ENCODE results near the gene CSTF2T.

Gene CSTF2T

DNA sequence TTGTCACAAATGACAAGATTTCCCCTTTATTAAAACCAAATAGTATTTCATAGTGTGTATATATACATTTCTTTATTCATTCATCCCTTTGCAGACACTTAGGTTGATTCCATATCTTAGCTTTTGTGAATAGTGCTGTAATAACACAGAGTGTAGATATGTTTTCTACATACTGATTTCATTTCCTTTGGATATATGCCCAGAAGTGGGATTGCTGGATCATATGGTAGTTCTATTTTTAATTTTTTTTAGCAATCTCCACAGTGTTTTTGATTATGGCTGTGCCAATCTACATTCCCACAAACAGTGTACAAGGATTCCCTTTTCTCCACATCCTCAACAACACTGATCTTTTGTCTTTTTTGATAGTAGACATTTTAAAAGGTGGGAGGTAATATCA, 46.4 kb downstream of the CSTF2T start:
- H3K9ac ChIP-seq (ENCODE audit: low read length): no peak overlapping the region
- no peaks in the 10 kb centered on the region for H3K4me1 ChIP-seq (ENCODE audit: insufficient read depth, low read length, severe bottlenecking)
- no peak for TF ChIP-seq EZH2 (IDR thresholded peaks at IDR 0.05; ENCODE audit: borderline replicate concordance, low read length)

DNA sequence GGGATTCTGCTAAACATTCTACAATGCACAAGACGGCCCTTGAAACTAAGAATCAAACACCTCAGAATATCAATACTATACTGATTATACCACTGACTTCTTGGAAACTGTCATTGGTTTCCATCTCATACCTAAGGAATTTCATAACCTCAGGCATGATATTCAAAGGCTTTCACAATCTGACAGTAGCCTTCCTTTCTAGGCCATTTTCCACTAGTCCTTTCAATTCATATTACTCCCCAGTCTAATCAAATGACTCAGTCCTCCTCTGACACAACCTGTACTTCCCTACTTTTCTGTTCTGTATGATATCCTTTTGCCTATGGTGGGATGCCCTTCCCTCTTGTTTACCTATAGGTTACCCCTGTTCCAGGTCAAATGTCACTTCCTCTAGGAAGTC, 48.3 kb downstream of the CSTF2T start:
- no peak overlapping the region for H3K4me2 ChIP-seq (ENCODE audit: low read length)
- no peaks in the 10 kb centered on the region for H3K4me1 ChIP-seq (ENCODE audit: insufficient read depth, low read length, severe bottlenecking)
- H3F3A ChIP-seq (ENCODE audit: insufficient read depth, low read length): no peaks in the 10 kb centered on the region
- H4K20me1 ChIP-seq (ENCODE audit: insufficient read depth, low read length): no peaks in the 10 kb centered on the region
- no peaks in the 10 kb centered on the region for H3K9me3 ChIP-seq (ENCODE audit: low read length)
- TF ChIP-seq, protein P1, sequence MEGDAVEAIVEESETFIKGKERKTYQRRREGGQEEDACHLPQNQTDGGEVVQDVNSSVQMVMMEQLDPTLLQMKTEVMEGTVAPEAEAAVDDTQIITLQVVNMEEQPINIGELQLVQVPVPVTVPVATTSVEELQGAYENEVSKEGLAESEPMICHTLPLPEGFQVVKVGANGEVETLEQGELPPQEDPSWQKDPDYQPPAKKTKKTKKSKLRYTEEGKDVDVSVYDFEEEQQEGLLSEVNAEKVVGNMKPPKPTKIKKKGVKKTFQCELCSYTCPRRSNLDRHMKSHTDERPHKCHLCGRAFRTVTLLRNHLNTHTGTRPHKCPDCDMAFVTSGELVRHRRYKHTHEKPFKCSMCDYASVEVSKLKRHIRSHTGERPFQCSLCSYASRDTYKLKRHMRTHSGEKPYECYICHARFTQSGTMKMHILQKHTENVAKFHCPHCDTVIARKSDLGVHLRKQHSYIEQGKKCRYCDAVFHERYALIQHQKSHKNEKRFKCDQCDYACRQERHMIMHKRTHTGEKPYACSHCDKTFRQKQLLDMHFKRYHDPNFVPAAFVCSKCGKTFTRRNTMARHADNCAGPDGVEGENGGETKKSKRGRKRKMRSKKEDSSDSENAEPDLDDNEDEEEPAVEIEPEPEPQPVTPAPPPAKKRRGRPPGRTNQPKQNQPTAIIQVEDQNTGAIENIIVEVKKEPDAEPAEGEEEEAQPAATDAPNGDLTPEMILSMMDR (IDR thresholded peaks at IDR 0.05; ENCODE audit: low read length): no peak
- TF ChIP-seq EZH2 (IDR thresholded peaks at IDR 0.05; ENCODE audit: borderline replicate concordance, low read length): no peak
- H2AFZ ChIP-seq (ENCODE audit: low read length): no peak overlapping the region
- no peak overlapping the region for H3K9ac ChIP-seq (ENCODE audit: low read length)
- no peak overlapping the region for H3K27ac ChIP-seq (ENCODE audit: low read depth, low read length, poor library complexity, severe bottlenecking)
- H3K4me3 ChIP-seq (ENCODE audit: low read depth, low read length, poor library complexity, severe bottlenecking): no peak overlapping the region
- H3K27me3 ChIP-seq (ENCODE audit: insufficient read depth, low read length): no peaks in the 10 kb centered on the region
- H3K9me2 ChIP-seq (ENCODE audit: low read depth, low read length): no peaks in the 10 kb centered on the region
- H3K79me2 ChIP-seq (ENCODE audit: insufficient read depth, low read length): no peaks in the 10 kb centered on the region
- no peaks in the 10 kb centered on the region for H3K36me3 ChIP-seq (ENCODE audit: insufficient read depth, low read length)

More for the DNA sequence above, 46.4 kb downstream of the CSTF2T start:
- H3K79me2 ChIP-seq (ENCODE audit: insufficient read depth, low read length): no peaks in the 10 kb centered on the region
- H3K4me2 ChIP-seq (ENCODE audit: low read length): no peak overlapping the region
- H3K9me3 ChIP-seq (ENCODE audit: low read length): no peaks in the 10 kb centered on the region
- no peaks in the 10 kb centered on the region for H4K20me1 ChIP-seq (ENCODE audit: insufficient read depth, low read length)
- H3K27ac ChIP-seq (ENCODE audit: low read depth, low read length, poor library complexity, severe bottlenecking): no peak overlapping the region
- no peak overlapping the region for H3K4me3 ChIP-seq (ENCODE audit: low read depth, low read length, poor library complexity, severe bottlenecking)
- H3K36me3 ChIP-seq (ENCODE audit: insufficient read depth, low read length): no peaks in the 10 kb centered on the region
- H3K9me2 ChIP-seq (ENCODE audit: low read depth, low read length): no peaks in the 10 kb centered on the region
- no peak overlapping the region for H2AFZ ChIP-seq (ENCODE audit: low read length)
- H3K27me3 ChIP-seq (ENCODE audit: insufficient read depth, low read length): no peaks in the 10 kb centered on the region
- no peaks in the 10 kb centered on the region for H3F3A ChIP-seq (ENCODE audit: insufficient read depth, low read length)

DNA sequence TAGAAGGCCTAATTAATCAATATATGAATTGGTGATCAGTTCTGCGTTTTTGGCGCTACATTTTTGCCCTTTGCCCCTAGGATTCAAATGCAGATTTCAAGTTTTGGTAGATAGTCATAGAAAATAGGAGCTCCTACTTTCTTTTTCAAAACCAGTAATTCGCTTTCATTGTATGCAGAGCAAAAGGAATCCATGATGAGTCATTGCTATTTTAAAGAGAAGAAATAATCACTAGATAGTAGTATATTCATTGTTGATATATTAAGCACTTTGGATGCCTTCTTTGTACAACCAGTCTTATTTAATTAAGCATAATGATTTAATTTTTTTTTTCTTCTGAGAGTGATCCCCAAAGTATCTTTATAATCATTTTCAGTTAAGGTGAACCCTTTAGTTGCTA, 50.3 kb downstream of the CSTF2T start:
- H3F3A ChIP-seq (ENCODE audit: insufficient read depth, low read length): no peaks in the 10 kb centered on the region
- H3K9me2 ChIP-seq (ENCODE audit: low read depth, low read length): no peaks in the 10 kb centered on the region
- no peak overlapping the region for H3K4me2 ChIP-seq (ENCODE audit: low read length)
- H2AFZ ChIP-seq (ENCODE audit: low read length): no peak overlapping the region
- H3K27ac ChIP-seq (ENCODE audit: low read depth, low read length, poor library complexity, severe bottlenecking): no peak overlapping the region
- TF ChIP-seq EZH2 (IDR thresholded peaks at IDR 0.05; ENCODE audit: borderline replicate concordance, low read length): no peak
- TF ChIP-seq, protein P1 (IDR thresholded peaks at IDR 0.05; ENCODE audit: low read length): no peak
- no peaks in the 10 kb centered on the region for H3K27me3 ChIP-seq (ENCODE audit: insufficient read depth, low read length)
- no peaks in the 10 kb centered on the region for H3K4me1 ChIP-seq (ENCODE audit: insufficient read depth, low read length, severe bottlenecking)
- no peaks in the 10 kb centered on the region for H3K79me2 ChIP-seq (ENCODE audit: insufficient read depth, low read length)
- no peak overlapping the region for H3K4me3 ChIP-seq (ENCODE audit: low read depth, low read length, poor library complexity, severe bottlenecking)
- H4K20me1 ChIP-seq (ENCODE audit: insufficient read depth, low read length): no peaks in the 10 kb centered on the region
- no peaks in the 10 kb centered on the region for H3K9me3 ChIP-seq (ENCODE audit: low read length)
- H3K9ac ChIP-seq (ENCODE audit: low read length): no peak overlapping the region
- no peaks in the 10 kb centered on the region for H3K36me3 ChIP-seq (ENCODE audit: insufficient read depth, low read length)
